SU-DHL-6 (cell line): ENCODE results near the gene TEX19.

Experiments
- EZH2phosphoT487 ChIP-seq: fragments of 200-600 bp; sonication (generic), shearing (Covaris generic); conservative IDR thresholded peaks from 2 replicates; pipeline ENCODE4 v1.6.1; 2018; ENCODE audit warnings: mild to moderate bottlenecking, antibody characterized with exemption, low read length, moderate library complexity, mixed read lengths
- TF ChIP-seq, protein P1 (sequence below): fragments of 200-600 bp; sonication (generic); IDR thresholded peaks from one replicate; pipeline ENCODE4 v1.5.1; 2017; ENCODE audit warnings: antibody characterized with exemption, mild to moderate bottlenecking, low read length, moderate library complexity; ENCODE audit not compliant: insufficient read depth, poor library complexity, severe bottlenecking

DNA sequence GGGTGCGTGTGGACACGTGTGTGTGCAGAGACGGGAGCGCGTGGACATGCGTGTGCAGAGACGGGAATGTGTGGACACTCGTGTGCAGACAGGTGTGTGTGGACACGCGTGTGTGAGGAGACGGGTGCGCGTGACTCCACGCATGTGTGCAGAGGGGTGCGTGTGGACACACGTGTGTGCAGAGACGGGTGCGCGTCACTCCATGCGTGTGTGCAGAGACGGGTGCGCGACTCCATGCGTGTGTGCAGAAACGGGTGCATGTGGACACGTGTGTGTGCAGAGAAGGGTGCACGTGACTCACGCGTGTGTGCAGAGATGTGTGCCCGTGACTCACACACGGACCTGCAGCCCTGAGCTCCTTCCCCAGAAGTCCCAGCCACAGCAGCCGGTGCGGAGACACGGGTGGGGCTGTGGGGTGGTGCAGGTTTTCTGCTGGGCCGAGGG lies 39.4 kb upstream of the TEX19 start:
- TF ChIP-seq EZH2phosphoT487: no peak
- TF ChIP-seq, protein P1, sequence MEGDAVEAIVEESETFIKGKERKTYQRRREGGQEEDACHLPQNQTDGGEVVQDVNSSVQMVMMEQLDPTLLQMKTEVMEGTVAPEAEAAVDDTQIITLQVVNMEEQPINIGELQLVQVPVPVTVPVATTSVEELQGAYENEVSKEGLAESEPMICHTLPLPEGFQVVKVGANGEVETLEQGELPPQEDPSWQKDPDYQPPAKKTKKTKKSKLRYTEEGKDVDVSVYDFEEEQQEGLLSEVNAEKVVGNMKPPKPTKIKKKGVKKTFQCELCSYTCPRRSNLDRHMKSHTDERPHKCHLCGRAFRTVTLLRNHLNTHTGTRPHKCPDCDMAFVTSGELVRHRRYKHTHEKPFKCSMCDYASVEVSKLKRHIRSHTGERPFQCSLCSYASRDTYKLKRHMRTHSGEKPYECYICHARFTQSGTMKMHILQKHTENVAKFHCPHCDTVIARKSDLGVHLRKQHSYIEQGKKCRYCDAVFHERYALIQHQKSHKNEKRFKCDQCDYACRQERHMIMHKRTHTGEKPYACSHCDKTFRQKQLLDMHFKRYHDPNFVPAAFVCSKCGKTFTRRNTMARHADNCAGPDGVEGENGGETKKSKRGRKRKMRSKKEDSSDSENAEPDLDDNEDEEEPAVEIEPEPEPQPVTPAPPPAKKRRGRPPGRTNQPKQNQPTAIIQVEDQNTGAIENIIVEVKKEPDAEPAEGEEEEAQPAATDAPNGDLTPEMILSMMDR: no peak
